GM12874 (cell line): ENCODE measurements around the gene MCRIP1.

Source experiments
- TF ChIP-seq, protein P1 (sequence below): IDR thresholded peaks from 2 replicates; pipeline ENCODE4 v1.5.1; 2011; ENCODE audit warnings: low read depth, mild to moderate bottlenecking, control low read depth, low read length, moderate library complexity; ENCODE audit not compliant: insufficient read depth

MCRIP1 gene

DNA sequence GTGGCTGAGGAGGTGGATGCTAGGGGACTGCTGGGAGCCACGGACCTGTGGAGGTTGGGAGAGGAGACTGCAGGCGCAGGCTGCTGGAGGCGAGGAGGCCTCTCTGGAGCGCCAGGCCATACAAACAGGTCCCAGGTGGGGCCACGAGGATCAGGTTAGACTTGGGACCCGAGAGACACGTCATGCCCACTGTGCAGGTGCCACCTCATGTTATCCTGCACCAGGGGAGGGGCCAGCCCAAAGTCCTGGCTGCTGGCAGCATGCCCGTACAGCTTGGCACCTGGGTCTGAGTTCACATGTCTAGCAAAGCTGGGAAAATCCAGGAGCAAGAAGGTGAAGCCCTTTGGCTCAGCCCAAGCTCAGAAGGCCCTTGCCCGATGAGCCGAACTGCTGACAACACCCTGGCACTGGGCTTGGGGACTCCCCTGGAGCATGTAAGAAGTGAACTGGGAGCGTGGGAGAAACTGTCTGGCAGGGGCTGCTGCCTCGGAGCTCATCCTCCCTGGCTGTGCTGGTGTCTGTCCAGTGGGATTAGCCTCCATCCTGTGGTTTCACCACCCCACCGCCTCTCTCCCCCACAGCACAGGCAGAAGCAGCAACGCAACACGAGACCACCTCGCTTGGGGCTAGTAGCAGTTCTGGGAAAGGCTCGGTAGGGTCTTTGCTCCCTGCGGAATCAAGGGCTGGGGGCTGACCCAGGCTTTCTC lies 32.8 kb upstream of the MCRIP1 start:
- TF ChIP-seq, protein P1, sequence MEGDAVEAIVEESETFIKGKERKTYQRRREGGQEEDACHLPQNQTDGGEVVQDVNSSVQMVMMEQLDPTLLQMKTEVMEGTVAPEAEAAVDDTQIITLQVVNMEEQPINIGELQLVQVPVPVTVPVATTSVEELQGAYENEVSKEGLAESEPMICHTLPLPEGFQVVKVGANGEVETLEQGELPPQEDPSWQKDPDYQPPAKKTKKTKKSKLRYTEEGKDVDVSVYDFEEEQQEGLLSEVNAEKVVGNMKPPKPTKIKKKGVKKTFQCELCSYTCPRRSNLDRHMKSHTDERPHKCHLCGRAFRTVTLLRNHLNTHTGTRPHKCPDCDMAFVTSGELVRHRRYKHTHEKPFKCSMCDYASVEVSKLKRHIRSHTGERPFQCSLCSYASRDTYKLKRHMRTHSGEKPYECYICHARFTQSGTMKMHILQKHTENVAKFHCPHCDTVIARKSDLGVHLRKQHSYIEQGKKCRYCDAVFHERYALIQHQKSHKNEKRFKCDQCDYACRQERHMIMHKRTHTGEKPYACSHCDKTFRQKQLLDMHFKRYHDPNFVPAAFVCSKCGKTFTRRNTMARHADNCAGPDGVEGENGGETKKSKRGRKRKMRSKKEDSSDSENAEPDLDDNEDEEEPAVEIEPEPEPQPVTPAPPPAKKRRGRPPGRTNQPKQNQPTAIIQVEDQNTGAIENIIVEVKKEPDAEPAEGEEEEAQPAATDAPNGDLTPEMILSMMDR = no peak

DNA sequence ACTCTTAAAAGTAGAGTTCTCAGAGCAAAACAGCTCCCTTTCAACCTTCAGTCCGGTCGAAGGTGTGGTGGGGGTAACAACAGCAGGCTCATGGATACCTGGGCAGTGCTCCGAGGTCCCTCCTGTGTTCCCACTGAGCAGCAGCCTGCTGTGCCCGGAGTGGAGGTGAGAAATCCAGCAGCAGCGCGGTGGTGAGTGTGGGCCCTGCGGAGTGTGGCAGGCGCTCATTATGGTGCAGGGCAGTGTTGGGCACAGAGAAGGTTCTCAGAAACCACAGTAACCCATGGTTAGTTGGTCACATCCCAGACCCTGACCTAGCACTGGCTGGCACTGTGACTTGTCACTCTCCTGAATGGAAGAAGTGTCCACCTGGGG lies 32.3 kb upstream of the MCRIP1 start:
- TF ChIP-seq, protein P1 = no peak

DNA sequence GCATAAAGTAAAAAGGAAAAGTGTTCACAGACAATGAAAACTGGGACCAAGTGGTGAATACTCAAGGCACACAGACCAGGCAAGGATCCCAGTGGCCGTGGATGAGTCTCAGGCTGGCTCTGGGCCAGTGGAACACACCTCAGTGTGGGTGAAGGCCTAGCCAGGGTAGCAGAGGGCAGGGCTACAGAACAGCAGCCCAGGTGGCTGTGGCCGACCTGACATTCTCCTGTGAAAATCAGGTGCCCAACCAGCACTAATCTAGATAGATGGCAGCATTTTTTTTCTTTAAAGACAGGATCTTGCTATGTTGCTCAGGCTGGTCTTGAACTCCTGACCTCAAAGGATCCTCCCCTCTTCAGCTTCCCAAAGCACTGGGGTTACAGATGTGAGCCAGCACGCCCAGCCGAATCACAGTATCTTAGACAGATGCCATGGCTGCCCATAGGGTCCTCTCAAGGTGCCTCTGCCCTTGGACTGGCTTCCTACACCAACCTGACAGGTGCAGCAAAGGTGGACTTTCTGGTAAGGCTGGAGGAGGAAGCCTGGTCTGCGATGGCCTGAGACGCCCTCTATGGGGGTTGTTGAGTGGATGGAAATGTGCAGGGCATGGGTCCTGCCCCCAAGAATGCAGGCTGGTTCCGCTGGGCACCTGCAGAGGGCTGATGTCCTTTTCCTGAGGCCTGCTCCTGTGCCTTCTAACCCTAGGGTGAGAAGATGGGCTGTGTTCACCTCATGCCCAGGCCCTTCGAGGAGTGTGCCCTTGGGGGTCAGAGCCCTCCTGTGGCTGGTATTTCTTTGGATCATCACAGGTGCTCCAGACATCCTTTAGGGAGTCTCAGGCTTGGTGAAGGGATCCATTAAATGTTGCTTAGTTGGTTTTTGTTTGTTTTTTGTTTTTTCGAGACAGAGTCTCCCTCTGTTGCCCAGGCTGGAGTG lies 31.0 kb upstream of the MCRIP1 start:
- TF ChIP-seq, protein P1 = no peak

DNA sequence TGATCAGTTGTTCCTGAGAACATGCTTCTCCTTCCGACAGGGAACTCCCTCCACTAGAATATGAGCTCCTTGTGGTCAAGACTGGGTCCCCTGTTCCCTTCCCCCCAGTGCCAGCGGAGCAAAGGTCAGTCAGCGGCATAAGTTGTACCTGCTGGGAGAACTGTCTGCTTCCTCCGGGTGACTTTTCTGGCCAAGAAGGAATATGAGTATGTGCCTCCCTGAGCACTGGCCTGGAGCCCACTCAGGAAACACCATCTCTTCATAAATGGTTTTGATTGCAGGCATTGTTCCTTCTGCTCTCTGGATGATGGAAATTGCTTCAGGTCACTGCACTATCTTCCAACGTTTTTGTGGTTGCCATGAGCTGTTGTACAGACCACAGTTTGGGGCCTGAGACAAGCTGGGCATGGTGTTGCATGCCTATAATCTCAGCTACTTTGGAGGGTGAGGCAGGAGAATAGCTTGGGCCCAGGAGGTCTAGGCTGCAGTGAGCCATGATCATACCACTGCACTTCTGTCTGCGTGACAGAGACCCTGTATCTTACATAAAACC lies 30.1 kb upstream of the MCRIP1 start:
- TF ChIP-seq, protein P1 = no peak

DNA sequence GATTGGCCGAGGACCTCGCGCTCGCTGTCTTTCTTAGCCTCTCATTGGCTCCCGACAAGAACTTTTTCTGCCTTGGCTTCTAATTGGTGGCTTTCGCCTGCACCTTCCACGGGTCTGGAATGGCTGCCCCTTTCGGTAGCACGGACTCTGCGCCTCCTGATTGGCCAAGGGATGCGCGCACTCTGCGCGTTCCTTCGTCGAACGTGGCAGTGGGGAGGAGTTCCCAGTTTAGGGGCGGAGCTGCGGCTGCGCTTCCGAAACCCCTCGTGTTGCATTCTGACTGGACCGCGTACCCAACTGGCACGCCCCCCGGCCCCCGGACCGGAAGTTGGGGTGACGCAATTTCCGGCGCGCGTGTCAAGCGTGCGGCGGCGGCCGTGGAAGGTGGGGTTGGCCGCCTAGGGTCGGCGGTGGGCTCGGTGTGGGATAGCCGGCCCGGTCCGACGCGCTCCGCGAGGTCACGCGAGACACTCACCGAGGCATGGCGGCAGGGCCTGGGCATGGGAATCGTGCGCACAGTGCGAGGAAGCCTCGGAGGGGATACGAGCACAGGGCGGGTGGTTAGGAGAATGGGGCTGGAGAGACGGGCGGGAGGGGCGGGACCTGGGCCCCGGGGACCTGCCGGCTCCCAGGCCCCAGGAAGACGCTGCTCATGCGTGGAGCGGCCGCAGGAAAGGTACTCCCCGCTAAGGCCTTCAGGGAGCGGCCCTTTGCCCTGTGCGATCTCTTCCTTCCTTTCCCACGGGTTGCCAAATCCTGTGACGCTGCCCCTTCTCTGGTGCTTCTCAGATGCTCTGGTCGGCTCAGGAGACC lies 27.9 kb upstream of the MCRIP1 start:
- TF ChIP-seq, protein P1 = no peak

DNA sequence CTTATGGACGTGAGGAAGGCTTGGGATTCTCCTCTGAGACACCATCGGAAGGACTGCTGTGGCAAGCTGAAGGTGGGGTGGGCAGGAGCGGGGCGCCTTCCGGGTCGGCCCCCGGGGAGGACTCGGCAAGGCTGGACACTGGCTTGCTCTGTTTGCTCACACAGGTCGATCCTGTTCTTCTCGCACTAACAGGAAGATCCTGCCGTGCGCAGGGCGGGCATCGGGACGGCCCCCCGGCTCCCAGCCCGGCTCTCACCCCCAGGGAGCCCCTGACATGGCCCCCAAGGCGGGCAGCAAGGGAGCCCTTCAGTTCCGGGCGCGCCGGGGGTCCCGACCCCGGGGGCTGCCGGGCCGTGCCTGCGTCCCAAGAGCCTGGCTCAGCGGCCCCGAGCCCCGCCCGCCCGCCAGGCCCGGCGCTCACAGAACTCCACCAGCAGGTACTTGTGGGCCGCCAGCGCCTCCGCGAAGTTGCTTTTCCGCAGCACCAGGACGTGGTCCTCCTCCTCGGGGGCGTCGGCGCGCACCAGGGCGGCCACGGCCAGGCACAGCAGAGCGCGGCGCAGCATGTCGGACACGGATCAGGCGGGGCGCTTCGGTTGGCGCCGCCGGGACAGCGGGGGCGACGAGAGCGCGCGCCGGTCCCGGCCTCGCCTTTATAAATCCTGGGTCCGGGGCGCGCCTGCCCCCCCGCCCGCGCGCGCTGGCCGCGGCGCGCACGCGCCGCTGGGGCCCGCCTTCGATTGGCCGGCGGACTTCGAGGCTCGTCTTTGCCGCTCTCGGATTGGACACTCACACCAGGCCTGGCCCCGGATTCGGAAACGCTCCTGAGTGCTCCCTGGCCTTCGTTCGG lies 27.0 kb upstream of the MCRIP1 start, which contains the start of gene P4HB:
Gene P4HB (minus strand): TSS at position 630 of the 850 bp plus-strand sequence. CDS start 64 bp downstream, at position 566.
- TF ChIP-seq, protein P1 = no peak
